GM19035 (cell line): ENCODE measurements around the gene SLC47A1.
"Not testable (repeated sequence)": the region's sequence is repeated elsewhere in the genome, so short reads cannot be mapped to it uniquely, and the experiment has no call there.

ENCODE experiments used
- ATAC-seq: cut with Tn5 transposase; IDR thresholded peaks from one replicate; pipeline ENCODE4 v1.9.1; 2021; ENCODE audit not compliant: unreplicated experiment

Gene SLC47A1

DNA sequence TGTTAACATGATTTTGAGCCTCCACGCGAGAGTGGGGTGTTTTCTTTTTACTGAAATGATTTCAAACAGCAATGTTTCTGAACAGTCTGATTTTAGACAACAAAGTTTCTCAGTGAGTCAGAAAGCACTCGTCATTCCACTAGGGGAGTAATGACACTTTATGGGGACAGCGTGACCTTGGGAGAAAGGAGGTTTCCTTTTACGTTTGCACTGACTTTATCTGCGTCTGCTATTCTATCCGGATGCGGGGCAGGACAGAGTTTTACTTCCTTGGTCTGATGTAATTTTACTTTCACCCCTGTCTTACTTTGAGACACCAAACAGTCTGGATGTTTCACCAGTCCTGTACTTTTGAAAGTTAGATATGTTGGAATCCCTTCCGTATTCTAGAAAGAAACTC, 20.7 kb downstream of the SLC47A1 start:
- no peak for ATAC-seq

DNA sequence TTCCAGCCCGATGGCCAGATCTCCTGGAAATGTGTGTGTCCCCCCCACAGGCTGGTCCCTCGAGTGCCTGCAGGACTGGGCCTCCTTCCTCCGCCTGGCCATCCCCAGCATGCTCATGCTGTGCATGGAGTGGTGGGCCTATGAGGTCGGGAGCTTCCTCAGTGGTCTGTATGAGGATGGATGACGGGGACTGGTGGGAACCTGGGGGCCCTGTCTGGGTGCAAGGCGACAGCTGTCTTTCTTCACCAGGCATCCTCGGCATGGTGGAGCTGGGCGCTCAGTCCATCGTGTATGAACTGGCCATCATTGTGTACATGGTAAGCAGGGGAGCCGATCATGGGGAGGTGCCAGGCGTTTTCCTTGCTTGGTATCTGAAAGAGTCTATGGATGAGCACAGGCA, 22.1 kb downstream of the SLC47A1 start:
- ATAC-seq: no peak

DNA sequence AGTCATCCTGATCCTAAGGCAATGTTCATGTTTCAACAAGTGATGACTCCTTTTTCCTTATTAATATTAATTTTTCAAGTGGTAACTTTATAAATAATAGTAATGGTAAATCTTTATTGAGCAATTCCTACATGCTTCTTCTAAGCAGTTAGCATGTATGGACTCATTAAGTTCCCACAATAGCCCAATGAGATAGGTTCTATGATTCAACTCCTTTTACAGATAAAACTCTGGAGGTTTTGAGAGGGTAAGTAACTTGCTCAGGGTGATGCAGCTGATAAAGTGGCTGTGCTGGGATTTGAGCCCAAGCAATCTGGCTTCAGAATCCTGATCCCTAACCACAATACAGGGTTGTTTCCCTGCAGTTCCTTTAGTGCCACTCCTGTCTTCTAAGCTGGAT, 25.3 kb downstream of the SLC47A1 start:
- ATAC-seq: no peak

DNA sequence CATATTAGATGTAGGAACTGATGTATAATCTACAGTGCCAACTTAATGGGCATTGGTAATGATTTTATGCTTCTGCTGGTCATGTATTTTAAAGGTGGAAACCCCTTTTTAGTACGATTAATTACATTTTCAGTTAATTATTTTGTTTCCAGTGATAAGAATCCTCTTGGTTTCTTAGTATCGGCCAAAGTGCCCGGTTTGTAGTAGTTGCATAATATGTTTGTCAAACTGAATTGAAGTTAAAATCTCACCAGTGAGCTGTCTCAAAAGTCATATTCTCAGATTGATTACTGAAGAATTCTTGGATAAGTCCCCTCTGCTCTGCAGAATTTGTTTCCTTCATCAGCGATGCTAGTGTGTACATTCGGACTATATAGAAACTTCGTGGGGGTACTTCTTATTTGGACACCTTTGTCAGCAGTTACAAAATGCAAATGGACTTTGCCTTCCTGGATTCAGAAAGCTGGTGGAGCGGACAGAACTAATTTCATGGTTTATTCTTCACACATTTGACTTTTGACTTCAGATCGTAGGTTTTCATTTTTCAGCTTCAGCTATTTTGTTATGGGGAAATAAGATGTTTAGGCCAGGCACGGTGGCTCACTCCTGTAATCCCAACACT, 28.2 kb downstream of the SLC47A1 start:
- no peak for ATAC-seq

DNA sequence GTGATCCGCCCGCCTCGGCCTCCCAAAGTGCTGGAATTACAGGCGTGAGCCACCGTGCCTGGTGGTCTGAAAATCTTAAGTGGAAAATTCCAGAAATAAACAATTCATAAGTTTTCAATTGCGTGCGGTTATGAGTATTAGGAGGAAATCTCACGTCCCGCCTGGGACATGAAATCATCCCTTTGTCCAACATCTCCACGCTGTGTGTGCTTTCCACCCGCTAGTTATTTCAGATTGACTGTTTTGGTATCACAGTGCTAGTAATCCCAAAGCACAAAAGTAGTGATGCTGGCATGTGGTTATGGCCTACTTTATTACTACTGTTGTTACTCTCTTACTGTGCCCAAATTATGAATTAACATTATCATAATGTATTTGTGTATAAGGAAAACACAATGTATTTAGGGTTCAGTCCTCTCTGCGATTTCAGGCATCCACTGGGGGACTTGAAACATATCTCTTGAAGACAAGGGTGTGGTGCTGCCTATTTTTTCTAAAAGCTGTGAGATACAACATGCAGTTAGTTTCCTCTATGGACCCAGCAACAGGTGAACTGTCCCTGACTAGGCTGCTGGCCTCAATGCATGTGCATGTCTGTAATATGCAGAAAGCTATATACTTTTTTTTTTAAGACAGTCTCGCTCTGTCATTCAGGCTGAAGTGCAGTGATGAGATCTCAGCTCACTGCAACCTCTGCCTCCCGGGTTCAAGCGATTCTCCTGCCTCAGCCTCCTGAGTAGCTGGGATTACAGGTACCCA, 32.3 kb downstream of the SLC47A1 start:
- ATAC-seq: no peak

DNA sequence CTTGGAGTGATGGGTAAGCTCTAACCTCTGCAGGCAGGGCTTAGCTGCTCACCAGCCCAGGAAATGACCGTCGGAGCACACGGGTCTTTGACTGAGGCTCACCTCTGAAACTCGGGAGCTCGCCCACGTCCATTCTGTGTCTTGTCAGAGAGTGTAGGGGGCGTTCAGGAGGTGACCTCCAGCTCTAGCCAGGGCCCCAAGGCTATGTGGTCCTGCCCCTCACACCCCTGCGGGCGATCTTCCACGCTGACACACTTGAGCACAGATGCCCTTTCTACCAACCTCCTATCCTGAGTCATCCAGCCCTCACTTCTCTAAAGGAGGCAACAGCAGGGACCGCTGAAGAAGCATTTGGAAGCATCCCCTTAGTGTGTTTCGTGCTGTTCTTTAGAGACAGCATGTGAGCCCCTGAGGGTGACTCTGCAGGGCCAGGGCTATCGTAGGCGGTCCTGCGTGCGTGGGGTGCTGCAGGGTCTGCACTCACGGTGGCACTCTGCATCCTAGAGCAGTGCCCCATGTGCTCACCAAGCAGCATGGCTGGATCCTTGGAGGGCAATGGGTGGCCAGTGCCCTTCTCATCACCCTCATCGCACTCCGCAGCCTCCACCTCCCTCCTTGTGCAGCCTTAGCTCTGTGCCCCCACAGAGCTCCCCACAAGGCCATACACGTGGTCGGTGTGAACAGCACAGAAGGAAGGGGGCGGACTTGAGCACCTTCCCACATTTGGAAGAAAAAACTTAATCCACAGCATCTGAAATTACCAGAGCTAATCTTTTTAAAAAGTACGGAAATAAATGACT, 33.8 kb downstream of the SLC47A1 start:
- no peak for ATAC-seq

DNA sequence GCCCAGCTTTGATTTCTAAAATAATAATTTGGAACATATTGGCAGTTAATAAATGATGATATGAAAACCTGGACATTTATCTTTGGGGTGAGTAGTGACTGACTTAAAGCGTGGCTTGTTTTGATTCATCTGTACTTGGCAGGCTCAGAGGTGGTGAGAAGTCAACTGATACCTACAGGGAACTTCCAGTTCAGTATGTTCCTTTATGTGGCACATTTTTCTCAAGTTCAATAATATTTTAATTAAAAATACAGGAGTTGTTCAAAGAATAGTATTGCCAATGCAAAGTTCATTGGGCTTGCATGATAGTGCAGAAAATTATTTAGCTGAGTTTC, 34.3 kb downstream of the SLC47A1 start:
- no peak for ATAC-seq

DNA sequence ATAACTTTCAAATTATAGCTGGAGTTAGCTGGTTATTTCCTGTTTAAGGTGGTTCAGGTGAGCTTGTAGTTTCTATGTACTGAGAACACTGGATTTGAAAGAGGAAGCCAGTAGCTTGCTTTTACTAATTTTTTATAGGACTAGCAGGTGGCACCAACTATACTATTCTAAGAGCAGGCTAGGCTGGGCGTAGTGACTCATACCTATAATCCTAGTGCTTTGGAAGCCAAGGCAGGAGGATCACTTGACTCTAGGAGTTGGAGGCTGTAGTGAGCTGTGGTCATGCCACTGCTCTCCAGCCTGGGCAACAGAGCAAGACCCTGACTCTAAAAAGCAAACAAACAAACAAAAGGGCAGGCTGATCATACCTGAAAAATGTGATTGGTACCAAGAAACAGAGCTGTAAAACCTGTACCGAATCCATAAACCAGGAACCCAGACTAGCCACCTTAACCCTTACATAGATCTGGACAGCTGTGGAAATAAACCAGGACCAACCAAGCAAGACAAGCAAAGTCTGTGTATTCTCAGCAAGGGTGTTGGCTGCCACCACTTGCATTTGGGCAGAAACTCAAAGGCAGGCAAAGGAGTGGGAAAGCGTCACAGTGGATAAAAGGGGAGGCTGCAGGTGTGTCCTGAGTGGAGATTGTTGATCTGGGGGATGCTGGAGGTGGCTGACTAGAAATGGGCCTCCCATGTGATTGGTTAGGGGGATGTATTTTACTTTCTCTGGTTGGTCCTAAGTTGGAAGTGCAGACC, 36.3 kb downstream of the SLC47A1 start:
- ATAC-seq: no peak

DNA sequence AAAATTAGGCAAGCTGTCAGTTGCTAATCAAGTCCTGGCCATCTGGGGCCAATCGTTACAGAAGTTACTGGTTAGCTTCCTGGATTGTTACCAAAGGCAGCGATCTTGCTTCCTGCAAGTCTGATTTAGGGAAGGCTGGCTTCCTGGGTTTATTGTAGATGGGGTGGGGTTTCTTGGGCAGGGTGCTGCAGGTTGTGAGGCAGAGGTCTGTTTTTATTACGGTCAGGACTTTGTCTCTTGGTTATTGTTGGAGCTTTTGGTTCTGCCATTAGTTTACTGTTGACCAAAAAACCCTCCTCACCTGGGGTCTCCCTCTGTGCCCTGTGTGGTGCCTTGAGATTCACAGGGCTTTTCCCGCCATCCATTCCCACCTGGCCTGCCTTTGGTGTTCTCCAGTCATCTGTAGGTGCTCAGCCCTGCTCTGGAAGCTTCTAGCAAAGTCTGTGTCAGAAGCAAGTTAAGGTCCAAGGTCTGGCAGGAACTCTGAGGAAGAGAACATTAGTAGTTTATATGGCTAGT, 36.9 kb downstream of the SLC47A1 start:
- no peak for ATAC-seq

DNA sequence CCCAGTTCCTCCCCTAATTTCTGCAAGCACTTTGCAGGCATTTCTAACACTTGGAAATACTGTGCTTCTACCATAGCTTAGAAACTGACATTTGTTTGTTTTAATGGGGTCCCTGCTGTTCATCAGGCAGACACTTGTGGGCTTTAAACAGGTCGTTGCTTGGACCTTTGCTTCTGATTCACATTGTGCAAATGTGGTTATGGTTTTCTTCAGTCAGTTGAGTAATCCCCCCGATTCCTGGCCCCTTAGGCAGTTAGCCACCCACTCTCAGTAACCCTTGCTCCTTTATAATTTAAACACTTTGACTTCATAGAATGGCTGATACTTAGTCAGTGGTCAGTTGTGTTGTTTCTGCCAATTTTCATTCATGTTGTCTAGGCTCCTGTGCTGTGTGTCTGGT, 39.4 kb downstream of the SLC47A1 start:
- no peak for ATAC-seq

DNA sequence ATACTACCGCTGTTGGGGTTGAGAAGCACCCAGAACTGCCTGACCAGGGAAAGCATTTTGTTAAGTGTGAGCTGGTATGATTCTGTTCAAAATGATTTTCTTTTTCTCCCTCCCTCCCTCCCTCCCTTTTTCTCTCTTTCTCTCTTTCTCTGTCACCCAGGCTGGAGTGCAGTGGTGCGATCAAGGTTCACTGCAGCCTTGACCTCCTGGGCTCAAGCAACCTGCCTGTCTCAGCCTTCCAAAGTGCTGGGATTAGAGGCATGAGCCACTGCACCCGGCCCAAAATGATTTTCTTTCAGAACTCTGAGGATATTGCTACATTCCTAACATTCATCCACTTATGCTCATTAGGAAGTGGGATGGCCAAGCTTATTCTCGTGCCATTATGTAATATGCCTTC, 41.3 kb downstream of the SLC47A1 start:
- ATAC-seq: no peak

DNA sequence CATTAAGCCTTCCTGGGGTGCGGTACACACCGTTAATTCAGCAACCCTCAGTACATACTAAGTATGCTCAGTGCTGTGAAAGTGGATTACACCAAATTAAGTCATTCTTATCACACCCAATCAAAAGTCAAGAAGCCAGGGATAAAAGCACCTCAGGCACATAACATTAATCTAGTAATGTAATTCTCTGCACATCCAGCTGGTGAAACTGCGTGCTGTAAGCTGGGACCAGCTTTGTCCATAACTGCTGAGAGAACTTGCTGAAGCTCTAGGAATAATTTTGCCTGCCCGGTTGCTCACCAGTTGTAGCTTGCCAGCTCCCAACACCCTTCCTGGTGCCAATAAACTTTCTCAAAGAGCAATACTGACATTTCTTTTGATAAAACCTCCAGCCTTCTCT, 44.9 kb downstream of the SLC47A1 start:
- ATAC-seq: no peak

DNA sequence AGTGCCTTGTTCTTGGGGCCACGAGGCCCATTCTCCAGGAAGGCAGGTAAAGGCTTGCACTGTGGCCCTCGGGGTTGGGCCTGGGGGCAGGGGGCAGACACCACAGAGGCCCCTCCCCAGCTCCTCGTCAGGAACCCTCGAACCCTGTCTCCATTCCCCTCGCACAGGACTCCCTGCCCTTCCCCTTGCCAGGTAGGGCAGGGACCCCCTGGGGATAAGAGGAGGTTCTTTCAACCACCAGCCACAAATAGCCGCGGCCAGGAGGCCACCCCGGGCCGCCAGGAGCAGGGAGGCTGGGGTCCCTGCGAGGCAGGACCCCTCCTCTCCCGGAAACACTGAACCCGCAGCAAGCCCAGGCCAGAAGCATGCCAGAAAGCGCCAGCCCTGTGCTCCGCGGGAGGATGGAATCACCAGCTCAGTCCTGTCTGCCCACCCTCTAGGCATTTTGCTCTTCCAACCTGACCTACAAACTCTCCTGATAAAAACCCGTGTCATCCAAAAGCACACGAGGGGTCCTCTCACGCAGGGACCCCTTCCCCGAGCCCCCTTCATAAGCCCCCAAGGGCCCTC, 45.6 kb downstream of the SLC47A1 start:
- no peak for ATAC-seq

DNA sequence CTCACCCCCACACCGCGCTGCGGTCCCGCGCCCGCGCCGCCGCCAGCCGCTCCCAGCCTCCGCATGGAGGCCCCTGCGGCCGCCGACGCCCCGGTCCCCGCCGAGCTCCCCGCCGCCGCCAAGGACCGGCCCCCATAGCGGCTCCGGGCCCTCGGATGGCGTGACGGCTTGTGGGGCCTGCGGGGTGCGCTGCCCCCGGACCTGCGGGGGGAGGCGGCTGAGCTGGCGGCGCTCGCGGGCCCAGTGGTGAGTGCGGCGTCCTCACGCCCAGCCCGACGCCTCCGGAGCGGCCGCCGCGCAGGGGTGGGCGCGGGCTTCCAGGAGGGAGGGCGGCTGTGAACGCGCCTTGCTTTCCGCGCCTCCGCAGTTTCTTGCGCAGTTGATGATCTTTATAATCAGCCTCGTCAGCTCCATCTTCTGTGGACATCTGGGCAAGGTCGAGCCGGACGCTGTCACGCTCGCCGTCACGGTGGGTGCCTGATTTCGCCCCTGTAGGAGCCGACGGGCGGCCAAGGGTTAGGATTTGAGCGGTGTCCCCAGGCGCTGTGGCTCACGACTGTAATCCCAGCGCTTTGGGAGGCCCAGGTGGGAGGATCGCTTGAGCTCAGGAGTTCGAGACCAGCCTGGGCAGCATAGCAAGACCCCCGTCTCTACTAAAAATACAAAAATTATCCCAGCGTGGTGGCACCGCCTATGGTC, 46.4 kb downstream of the SLC47A1 start:
- ATAC-seq: no peak

DNA sequence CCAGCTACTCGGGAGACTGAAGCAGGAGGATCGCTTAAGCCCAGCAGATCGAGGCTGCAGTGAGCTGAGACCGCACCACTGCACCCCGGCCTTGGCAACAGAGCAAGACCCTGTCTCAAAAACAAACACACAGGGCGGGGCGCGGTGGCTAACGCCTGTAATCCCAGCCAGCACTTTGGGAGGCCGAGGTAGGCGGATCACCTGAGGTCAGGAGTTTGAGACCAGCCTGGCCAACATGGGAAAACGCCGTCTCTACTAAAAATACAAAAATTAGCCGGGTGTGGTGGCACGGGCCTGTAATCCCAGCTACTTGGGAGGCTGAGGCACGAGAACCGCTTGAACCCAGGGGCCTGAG, 46.9 kb downstream of the SLC47A1 start:
- ATAC-seq: not testable (repeated sequence)

DNA sequence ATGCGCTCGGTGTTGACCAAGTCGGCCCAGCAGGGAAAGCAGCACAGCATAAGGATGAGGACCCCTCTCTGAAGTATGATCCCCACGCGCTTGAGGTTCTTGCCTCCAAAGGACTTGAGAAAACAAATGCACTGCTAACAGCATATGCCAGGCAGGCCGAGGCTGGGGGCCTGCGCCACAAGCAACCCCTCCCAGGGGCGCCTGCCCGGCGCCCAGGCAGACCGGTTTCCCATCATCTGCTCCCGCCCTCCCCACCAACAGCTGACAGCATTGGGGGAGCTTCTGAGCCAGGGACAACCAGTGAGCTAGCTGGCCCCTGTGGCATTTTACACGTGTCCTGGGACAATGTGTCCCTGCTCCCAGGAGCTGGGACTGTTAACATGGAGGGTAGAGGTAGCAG, 48.5 kb downstream of the SLC47A1 start:
- not testable (repeated sequence) for ATAC-seq

DNA sequence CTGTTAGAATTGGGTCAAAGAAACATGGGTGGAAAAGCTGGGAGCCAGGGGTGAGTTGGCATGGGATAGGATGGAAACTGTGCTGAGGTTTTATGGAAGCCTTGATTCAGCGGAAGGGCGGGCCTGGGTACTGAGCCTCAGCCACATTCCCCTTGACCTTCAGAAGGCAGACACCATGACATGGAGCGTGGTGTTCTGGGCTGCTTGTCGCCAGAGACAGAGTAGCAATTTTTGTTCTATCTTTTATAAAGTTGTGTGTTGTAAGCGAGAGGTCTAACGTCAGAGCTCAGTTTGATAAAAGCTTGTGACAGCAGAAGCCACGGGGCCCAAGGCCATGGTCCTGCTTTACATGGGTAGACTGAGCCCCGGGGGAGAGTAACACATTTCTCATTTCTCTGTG, 50.2 kb downstream of the SLC47A1 start:
- no peak for ATAC-seq

DNA sequence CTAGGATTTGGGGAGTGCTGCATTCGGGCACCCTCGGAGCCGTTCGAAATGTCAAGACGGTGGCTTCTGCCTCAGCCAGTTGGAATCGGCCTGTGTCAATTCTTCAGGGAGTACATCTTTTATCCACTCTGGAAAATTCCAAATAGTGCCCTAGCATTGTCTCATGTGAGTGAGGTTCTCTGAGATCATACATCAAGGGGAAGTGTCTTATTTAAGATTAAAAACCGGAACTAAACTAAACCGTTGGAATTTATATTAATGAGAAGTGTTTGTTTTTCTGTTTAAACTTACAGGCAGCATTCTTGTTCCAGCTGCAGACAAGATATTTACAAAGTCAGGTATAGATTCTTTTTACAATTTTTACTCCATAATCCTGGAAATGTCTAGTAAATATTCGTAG, 56.8 kb downstream of the SLC47A1 start:
- ATAC-seq: no peak

DNA sequence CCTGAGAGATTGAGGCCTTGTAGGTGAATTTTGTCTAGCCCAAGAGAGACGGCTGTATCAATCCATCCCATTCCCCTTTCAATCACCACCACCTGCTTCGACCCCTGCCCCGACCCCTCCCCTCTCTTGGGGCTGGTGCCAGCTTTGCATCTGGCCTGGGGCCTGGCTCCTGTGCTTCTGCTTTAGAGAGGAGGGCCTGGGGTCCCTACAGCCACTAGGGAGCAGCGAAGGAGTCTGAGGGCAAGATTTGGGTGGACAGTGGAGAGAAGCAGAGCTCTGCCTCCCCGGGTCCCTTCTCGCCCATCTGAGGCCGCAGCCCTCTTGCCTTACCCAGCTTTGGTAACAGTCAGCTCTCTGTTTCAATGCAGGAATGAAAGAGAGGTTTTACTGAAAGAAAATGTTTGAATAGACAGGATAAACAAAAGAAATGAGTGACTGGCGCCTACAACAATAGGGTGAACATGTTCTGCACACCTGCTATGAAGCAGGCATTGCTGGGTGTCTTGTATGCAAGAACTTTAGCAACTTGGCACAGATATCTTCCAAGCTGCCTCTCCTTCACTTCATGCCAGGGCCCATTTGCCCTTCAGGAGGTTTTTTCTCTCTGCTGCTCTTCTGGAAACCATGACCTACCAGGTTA, 57.4 kb downstream of the SLC47A1 start:
- no peak for ATAC-seq

DNA sequence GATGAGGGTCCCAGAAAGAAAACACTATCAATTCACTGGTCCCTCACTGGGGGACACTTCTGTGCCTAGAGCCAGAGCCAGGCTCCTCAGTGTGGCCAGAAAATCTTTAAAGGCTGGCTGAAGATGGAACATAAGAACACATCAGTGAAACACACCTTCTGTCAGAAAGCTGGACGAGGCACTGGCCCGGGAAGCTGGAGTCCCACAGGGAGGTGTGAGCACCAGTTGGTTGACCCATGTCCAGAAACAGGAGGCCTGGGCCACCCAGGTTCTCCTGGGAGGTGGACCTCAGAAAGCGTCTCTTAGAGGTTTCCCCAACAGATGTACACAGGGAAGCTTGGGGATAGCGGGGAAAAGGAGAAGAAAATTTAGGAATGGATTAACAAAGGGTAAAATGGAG, 58.7 kb downstream of the SLC47A1 start:
- ATAC-seq: no peak
